ENCODE data around the gene DGKK. TPM values are rescaled to one million over a fixed set of nuclear protein-coding genes. Genes with fewer than 3 reads are reported as not detected.

DGKK gene
- total and polyA plus RNA-seq, 2 donors (not counting 1 experiment from before 2014, with no cell fraction given), result 0.01 TPM; not detected in 1

- no peak for DNase-seq
- Mint-ChIP-seq H3K27ac (no peak overlapping the region), H3K27me3 (peaks cover 7% of the 10 kb centered on the region), H3K4me3 (no peak overlapping the region), H3K4me1 (no peaks in the 10 kb centered on the region), H3K9me3 (ENCODE audit: insufficient read depth) (no peaks in the 10 kb centered on the region)
- Histone ChIP-seq H3K79me2 (ENCODE audit: control insufficient read depth, insufficient read depth, low read length) (no peaks in the 10 kb centered on the region), H2AFZ (ENCODE audit: insufficient read depth, low read depth, low read length, poor library complexity, severe bottlenecking) (no peak overlapping the region), H4K20me1 (ENCODE audit: control insufficient read depth, insufficient read depth, low read length, poor library complexity, severe bottlenecking) (no peaks in the 10 kb centered on the region), H3K4me3 (ENCODE audit: control extremely low read depth in 1 of 5, extremely low read depth in 1 of 5, insufficient read depth in 1 of 5, low read depth in 2 of 5, low read length in 4 of 5) (no peak overlapping the region), H3K4me1 (ENCODE audit: control insufficient read depth in 2 of 2, insufficient read depth in 2 of 2, low read length in 2 of 2) (no peaks in the 10 kb centered on the region), H3K9me3 (ENCODE audit: control extremely low read depth in 1 of 3, control insufficient read depth in 2 of 3, insufficient read depth in 1 of 3, low read length in 2 of 3) (no peaks in the 10 kb centered on the region), H3K27me3 (replicated peaks in 1 of 4; ENCODE audit: control extremely low read depth in 1 of 4, control insufficient read depth in 3 of 4, insufficient read depth in 4 of 4, low read length in 3 of 4) (no peaks in the 10 kb centered on the region), H3K9ac (ENCODE audit: low read length) (no peak overlapping the region), H3K36me3 (replicated peaks in 1 of 2; ENCODE audit: control extremely low read depth in 1 of 2, control insufficient read depth in 1 of 2, extremely low read depth in 1 of 2, insufficient read depth in 2 of 2, low read length in 1 of 2) (no peaks in the 10 kb centered on the region), H3K4me2 (replicated peaks; ENCODE audit: low read depth, low read length, poor library complexity, severe bottlenecking) (no peak overlapping the region), H3K27ac (ENCODE audit: low read length in 2 of 2) (no peak overlapping the region)
- ChIA-PET CTCF (no interaction called here), POLR2A (no interaction called here)
- WGBS (ENCODE audit: insufficient coverage), result no CpG with 5 or more reads among the region's 3 CpGs
- intact Hi-C loops (cut with micrococcal nuclease), result no loop called here
- TF ChIP-seq CTCF (IDR thresholded peaks at IDR 0.05) (no peak), EZH2 (IDR thresholded peaks at IDR 0.05; ENCODE audit: borderline replicate concordance, insufficient read depth, low read depth, low read length, poor library complexity, severe bottlenecking) (no peak)
- no peak for ATAC-seq (ENCODE audit: low read depth)
These were observed 37.8 kb downstream of the DGKK start for GRCh38 chrX:50432829-50433289.

- no peak overlapping the region for H3K4me3 ChIP-seq (ENCODE audit: control extremely low read depth in 1 of 5, extremely low read depth in 1 of 5, insufficient read depth in 1 of 5, low read depth in 2 of 5, low read length in 4 of 5)
- ATAC-seq (ENCODE audit: low read depth), result no peak
- no peaks in the 10 kb centered on the region for H3K4me1 ChIP-seq (ENCODE audit: control insufficient read depth in 2 of 2, insufficient read depth in 2 of 2, low read length in 2 of 2)
- no peak overlapping the region for H3K27ac Mint-ChIP-seq
- no peaks in the 10 kb centered on the region for H3K4me1 Mint-ChIP-seq
- no peaks in the 10 kb centered on the region for H4K20me1 ChIP-seq (ENCODE audit: control insufficient read depth, insufficient read depth, low read length, poor library complexity, severe bottlenecking)
- no peaks in the 10 kb centered on the region for H3K36me3 ChIP-seq (replicated peaks in 1 of 2; ENCODE audit: control extremely low read depth in 1 of 2, control insufficient read depth in 1 of 2, extremely low read depth in 1 of 2, insufficient read depth in 2 of 2, low read length in 1 of 2)
- CTCF ChIA-PET, result no interaction called here
- intact Hi-C loops (cut with micrococcal nuclease), result no loop called here
- H3K27ac ChIP-seq (ENCODE audit: low read length in 2 of 2), result no peak overlapping the region
- no peaks in the 10 kb centered on the region for H3K27me3 ChIP-seq (replicated peaks in 1 of 4; ENCODE audit: control extremely low read depth in 1 of 4, control insufficient read depth in 3 of 4, insufficient read depth in 4 of 4, low read length in 3 of 4)
- H3K4me3 Mint-ChIP-seq, result no peak overlapping the region
- no peaks in the 10 kb centered on the region for H3K9me3 Mint-ChIP-seq (ENCODE audit: insufficient read depth)
- 90% methylated on average over 2 of the region's 3 CpGs for WGBS (ENCODE audit: insufficient coverage)
- TF ChIP-seq EZH2 (IDR thresholded peaks at IDR 0.05; ENCODE audit: borderline replicate concordance, insufficient read depth, low read depth, low read length, poor library complexity, severe bottlenecking), result no peak
- no peak for TF ChIP-seq CTCF (IDR thresholded peaks at IDR 0.05)
- POLR2A ChIA-PET, result no interaction called here
- H3K9me3 ChIP-seq (ENCODE audit: control extremely low read depth in 1 of 3, control insufficient read depth in 2 of 3, insufficient read depth in 1 of 3, low read length in 2 of 3), result no peaks in the 10 kb centered on the region
- DNase-seq, result no peak
- H3K9ac ChIP-seq (ENCODE audit: low read length), result no peak overlapping the region
- no peak overlapping the region for H3K4me2 ChIP-seq (replicated peaks; ENCODE audit: low read depth, low read length, poor library complexity, severe bottlenecking)
- no peak overlapping the region for H2AFZ ChIP-seq (ENCODE audit: insufficient read depth, low read depth, low read length, poor library complexity, severe bottlenecking)
- H3K27me3 Mint-ChIP-seq, result peaks cover 7% of the 10 kb centered on the region
- H3K79me2 ChIP-seq (ENCODE audit: control insufficient read depth, insufficient read depth, low read length), result no peaks in the 10 kb centered on the region
These were observed 39.0 kb downstream of the DGKK start for GRCh38 chrX:50431623-50432022.
